D721Med (cell line): ENCODE measurements around the gene VDR.
"Not testable (repeated sequence)": the region's sequence is repeated elsewhere in the genome, so short reads cannot be mapped to it uniquely, and the experiment has no call there.

Experiments used
- DNase-seq: peaks from one replicate; pipeline ENCODE4 v3.0.0; 2011; ENCODE audit warnings: low spot score; ENCODE audit not compliant: insufficient read length
- FAIRE-seq: peaks from 2 replicates; lab custom pipeline; 2011; peaks lifted over from hg19 to GRCh38; lab: Jason Lieb, UNC
- TF ChIP-seq, protein P1 (sequence below): IDR thresholded peaks from 2 replicates; pipeline ENCODE4 v1.5.1; 2012; ENCODE audit warnings: mild to moderate bottlenecking, control low read depth; ENCODE audit not compliant: insufficient read depth; ENCODE audit errors: missing control alignments

VDR gene

DNA sequence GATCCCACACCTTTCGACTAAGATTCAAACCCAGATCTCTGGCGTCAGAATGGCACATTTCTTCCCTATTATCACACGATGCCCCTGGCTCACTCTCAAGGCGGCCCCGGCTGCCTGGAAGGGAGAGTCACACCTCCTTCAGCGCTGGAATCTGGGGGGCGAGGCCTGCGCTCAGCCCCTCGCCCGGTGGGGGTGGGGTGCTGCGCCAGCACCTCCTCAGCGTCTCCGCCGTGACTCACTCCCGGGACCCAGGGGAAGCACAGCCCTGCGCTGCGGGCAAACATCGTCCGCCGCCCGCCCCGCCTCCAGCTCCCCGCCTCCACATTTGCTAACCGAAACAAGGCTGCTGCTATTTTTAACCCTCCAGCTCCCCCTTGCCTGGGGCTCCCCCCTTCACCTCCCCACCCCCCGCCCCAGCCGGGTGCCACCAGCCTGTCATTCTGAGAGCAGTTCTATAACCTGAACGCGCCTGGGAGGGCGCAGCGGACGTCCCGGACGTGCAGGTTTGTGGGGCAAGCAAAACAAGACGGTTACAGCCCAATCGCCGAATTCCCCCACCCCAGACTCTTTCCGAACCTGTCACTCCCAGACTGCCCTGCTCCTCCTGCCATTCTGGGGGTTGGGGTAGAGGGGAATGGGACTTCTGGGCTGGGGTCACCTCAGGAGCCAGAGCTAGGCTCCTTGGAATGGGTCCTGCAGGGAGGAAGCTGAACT, 91.8 kb downstream of the VDR start:
- no peak for FAIRE-seq
- no peak for DNase-seq

DNA sequence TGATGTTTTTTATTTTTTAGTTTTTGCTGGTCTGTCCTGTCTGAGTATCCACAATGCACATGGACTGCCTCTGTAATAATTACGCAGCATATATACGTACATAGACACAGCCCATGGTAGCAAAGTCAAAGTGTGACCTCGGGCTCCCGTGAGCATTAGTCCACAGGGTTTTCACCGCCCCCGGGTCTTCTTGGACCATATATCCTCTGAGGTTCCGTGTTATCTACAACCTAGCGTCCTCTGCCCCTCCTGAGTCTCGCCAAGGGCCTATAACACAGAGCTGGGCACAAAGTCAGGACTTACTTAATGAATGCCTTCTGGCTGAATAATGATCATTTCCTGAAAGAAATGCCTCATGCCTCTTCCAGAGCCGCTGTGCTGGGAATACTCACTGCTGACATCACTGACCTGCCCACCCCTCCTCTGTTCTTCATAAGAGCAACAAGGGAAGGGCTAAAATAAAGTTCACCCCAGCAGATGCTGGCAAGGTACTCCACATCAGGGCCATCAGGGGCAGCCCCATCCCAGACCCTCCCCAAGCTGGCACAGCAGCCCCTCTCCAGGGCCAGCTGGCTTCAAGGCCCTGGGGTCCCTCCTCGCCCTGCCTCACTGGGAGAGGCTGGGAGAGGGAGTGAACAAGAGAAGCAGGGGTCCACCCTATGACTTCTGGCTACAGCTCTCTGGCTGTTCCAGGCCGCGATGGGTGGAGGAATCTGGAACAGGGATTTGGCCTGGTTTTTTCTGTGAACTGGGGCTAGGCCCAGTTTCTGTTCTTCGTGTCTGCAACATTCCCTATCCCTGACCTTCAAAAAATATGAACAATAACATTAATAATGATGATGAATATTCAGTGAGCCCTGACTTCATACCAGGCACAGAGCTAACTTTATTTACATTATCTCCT, 93.0 kb downstream of the VDR start:
- FAIRE-seq (no peak), DNase-seq (no peak)
- TF ChIP-seq, protein P1, sequence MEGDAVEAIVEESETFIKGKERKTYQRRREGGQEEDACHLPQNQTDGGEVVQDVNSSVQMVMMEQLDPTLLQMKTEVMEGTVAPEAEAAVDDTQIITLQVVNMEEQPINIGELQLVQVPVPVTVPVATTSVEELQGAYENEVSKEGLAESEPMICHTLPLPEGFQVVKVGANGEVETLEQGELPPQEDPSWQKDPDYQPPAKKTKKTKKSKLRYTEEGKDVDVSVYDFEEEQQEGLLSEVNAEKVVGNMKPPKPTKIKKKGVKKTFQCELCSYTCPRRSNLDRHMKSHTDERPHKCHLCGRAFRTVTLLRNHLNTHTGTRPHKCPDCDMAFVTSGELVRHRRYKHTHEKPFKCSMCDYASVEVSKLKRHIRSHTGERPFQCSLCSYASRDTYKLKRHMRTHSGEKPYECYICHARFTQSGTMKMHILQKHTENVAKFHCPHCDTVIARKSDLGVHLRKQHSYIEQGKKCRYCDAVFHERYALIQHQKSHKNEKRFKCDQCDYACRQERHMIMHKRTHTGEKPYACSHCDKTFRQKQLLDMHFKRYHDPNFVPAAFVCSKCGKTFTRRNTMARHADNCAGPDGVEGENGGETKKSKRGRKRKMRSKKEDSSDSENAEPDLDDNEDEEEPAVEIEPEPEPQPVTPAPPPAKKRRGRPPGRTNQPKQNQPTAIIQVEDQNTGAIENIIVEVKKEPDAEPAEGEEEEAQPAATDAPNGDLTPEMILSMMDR = no peak

More for the DNA sequence above, 91.8 kb downstream of the VDR start:
- TF ChIP-seq, protein P1 = no peak

DNA sequence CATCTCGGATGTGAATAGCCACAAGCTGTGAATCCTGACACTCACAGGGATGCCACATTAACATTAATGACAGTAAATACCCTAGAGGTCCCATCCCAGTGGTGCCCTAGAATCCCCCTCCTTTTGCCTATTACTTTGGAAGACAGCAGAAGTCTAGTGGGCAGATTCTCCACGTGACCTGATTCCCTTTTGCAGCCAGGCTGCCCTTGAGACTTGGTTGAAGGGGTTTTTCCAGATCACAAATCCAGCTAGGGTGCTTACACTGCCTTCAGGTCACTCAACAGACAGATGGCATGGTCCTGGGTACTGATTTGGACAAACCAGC, 93.8 kb downstream of the VDR start:
- TF ChIP-seq, protein P1 = no peak
- DNase-seq (no peak), FAIRE-seq (no peak)

DNA sequence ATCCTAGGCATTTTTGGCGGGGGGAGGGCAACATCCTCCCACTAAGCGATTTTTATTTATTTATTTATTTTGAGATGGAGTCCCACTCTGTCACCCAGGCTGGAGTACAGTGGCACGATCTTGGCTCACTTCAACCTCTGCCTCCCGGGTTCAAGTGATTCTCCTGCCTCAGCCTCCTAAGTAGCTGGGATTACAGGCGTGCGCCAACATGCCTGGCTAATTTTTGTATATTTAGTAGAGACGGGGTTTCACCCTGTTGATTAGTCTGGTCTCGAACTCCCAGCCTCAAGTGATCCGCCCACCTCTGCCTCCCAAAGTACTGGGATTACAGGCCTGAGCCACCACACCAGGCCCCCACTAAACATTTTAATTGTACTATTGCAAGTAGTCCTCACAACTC, 95.3 kb downstream of the VDR start:
- FAIRE-seq, DNase-seq: not testable (repeated sequence)

DNA sequence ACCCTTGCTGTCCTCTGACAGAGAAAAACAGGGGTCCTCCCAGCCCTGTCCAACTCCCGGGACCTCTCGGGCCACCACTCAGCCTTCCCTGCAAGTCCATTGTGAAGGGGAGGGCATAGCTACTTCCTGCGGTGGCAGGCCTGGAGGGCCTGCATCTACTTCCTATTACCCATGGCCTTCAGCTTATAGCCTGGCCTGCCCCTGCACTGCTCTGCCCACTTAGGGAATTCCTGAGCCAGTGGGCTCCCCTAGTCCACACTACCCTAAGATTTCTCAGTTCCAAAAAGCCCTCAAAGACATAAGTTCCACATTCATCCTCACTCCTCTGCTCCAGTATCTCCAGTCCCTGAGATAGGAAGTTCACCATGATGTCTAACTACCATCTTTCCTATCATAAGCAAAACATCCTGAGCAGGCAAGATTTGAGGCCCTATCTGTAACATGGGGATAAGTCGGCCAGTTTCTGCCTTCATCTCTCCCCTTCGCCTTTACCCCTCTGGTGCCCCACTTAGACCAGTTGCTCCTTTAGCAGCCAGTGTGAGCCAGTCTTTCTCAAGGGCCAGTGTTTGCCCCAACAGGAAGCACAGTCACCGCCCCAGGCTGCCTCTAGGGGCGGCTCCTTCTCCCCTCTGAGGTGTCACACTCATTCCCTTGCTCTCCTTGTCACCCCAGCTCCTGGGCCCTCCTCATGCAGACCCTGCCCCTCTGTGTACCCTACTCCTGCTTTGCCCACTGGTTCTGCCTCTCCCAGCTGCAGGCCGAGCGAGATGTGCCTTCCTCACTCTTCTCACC, 96.0 kb downstream of the VDR start:
- TF ChIP-seq, protein P1 = no peak
- no peak for FAIRE-seq
- DNase-seq = no peak

DNA sequence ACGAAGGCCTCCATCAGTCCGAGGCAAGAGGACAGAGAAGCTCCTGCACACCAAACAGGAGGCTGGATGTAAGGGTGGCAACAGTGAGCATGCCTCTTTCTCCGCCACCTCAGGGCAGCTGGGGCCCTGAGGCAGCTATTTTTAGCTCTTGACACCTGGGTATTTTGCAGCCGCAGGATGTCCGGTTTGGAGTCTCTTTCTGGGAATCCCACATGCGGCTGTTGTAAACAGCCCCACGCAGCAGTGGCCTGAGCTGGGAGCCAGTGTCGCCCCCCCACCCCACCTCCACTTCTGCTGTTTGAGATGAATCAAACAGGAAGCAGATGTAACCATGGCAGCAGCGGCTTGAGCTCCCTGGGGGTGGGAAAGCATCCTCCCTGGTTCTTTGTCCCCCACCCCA, 96.7 kb downstream of the VDR start:
- DNase-seq = no peak
- no peak for FAIRE-seq
- TF ChIP-seq, protein P1 = no peak

DNA sequence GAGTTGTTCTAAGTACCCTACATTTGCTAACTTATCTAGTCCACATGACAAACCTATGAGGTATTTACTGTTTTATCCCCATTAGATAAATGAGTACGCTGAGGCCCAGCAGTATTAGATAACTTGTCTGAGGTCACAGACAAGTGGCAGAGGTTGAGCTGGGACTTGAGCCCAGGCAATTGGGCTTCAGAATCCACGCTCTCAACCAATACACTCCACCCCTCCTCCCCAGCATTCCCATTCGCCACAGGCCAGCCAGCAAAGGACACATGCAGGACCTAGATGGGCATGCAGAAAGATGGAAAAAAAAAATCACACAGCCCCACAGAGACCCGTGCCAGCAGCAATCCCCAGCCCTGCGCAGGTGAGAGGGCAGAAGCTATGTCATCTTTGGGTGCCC, 97.5 kb downstream of the VDR start:
- DNase-seq = no peak
- FAIRE-seq = no peak

More for the DNA sequence above, 97.5 kb downstream of the VDR start:
- TF ChIP-seq, protein P1 = no peak
